ENCODE data around the gene DEF6.
A peak's percentile ranks its signal among the peaks of the same experiment; 100 is the strongest.
"Not testable (repeated sequence)": the region's sequence is repeated elsewhere in the genome, so short reads cannot be mapped to it uniquely, and the experiment has no call there.

The DEF6 gene

GRCh38 chr6:35310265-35310831 is 12.7 kb downstream of the DEF6 start:
- DNase-seq (ENCODE audit: low spot score) = no peak

DNA sequence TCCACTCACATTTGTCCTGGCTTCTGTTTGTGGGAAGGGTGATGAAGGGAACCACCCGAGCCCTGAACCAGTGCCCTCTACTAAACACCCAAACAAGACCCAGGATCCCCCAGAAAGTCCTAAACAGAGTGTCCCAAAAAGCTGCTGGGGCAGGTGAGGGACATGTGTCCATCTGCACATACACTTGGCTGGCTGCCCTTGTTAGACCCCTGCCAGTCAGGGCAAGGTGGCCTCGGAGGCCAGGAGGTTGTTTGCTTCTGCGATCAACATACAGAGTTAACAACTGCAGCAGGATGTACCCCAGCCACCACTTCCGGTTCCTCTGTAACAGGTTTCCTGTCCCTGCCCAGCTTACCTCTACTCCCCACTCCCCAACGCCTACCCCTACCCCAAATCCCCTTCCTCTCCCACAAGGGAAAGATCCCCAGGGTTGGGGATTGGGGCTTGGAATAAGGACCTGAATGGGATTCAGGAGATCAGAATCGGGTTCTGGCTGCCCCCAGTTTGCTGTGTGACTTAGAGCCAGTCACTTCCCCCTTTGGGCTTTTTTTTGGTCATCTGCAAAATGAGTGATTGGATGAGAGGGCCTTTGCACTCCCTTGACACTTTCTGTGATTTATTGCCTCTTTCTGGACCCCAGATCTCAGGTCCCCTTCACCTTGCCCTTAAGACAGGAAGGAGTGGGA is 13.9 kb downstream of the DEF6 start:
- no peak for DNase-seq (ENCODE audit: low spot score)

DNA sequence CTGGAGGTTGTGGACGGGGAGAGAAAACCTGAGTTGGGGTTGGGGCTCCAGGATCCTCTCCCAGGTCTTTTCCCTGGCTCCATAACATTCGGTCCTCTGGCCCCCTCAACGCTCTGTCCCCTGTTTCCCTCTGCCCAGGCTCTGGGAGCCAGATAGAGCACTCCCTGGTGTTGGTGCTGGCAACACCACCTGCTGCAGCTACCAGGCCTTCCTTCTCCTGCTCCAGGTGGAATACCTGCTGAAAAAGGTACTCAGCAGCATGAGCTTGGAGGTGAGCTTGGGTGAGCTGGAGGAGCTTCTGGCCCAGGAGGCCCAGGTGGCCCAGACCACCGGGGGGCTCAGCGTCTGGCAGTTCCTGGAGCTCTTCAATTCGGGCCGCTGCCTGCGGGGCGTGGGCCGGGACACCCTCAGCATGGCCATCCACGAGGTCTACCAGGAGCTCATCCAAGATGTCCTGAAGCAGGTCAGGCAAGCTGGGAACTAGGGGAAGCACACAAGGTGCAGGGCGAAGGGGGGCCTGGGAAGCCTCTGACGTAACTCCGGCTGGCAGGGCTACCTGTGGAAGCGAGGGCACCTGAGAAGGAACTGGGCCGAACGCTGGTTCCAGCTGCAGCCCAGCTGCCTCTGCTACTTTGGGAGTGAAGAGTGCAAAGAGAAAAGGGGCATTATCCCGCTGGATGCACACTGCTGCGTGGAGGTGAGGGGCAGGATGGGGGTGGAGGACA is 14.6 kb downstream of the DEF6 start:
- no peak for DNase-seq (ENCODE audit: low spot score)

GRCh38 chr6:35312807-35313206 is 15.2 kb downstream of the DEF6 start:
- DNase-seq (ENCODE audit: low spot score) = no peak

DNA sequence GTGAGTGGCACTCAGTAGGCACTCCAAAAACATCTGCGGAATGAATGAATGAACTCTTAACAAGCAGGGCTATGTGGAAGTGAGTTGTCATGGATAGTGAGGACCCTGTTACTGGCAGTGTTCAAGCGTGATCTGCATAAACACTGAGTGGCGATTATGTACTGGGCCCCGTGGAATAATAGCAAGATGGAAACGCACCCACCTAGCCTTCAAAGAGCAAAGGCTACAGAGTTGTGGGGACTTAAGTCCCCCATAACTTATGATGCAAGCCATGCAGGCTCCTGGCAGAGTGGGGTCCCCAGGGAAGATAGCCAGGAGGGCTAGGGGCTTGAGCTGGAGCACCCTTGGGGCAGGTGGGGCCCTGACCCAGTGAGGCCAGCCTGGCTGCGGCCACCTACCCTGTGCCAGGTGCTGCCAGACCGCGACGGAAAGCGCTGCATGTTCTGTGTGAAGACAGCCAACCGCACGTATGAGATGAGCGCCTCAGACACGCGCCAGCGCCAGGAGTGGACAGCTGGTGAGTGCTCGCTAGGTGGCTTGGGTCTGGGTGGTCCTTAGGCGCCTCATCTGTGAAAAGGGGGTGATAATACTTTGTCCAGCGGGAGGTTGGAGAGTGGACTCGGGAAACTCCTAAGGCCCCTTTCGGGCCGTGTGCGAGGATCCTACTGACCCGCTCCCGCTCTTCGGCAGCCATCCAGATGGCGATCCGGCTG is 20.0 kb downstream of the DEF6 start:
- DNase-seq (ENCODE audit: low spot score) = no peak

GRCh38 chr6:35318196-35319171 is 20.9 kb downstream of the DEF6 start:
- peak; percentile 66 for DNase-seq (ENCODE audit: low spot score)

GRCh38 chr6:35319346-35320030 is 21.9 kb downstream of the DEF6 start:
- no peak for DNase-seq (ENCODE audit: low spot score)

GRCh38 chr6:35320031-35320410 is 22.4 kb downstream of the DEF6 start:
- DNase-seq (ENCODE audit: low spot score) = no peak

DNA sequence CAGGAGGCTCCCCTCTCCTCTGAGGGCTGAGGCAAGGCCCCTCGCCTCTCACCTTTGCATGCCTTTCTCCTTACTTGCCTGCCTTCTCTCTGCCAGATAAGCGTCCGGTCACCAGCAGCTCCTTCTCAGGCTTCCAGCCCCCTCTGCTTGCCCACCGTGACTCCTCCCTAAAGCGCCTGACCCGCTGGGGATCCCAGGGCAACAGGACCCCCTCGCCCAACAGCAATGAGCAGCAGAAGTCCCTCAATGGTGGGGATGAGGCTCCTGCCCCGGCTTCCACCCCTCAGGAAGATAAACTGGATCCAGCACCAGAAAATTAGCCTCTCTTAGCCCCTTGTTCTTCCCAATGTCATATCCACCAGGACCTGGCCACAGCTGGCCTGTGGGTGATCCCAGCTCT is 23.5 kb downstream of the DEF6 start:
- DNase-seq (ENCODE audit: low spot score) = no peak

DNA sequence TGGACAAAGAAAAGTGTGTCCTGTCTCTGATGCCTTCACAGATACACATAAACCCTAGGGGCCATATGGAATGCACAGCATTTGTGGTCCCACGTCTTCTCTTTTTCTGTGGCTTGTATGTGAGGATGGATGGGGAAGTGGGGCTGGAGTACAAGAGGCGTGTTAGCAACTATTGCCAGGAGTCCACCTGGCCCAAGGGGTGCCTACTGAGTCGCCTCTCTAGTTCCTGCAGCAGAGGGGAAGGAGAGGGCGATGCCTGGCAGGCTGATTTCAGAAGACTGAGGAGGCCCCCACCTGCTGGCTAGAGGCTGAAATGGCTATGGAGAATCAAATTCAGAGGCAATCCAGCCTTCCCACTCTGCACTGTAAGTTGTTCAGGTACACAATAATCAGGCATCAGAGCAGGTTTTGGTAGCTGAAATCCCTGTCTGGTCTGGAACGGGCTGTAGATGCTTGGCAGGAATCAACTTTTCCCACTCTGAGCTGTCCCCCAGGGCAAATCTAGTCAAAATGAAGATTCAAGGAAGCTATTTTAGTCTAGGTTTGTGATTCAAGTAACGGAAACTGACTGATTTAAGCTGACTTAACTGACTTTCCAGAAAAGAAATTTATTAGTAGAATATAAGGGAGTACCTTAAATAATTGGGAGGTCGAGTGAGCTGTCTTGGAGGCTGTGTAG is 29.9 kb downstream of the DEF6 start:
- DNase-seq (ENCODE audit: low spot score) = peak; percentile 20

GRCh38 chr6:35328108-35328723 is 30.6 kb downstream of the DEF6 start:
- DNase-seq (ENCODE audit: low spot score) = no peak

DNA sequence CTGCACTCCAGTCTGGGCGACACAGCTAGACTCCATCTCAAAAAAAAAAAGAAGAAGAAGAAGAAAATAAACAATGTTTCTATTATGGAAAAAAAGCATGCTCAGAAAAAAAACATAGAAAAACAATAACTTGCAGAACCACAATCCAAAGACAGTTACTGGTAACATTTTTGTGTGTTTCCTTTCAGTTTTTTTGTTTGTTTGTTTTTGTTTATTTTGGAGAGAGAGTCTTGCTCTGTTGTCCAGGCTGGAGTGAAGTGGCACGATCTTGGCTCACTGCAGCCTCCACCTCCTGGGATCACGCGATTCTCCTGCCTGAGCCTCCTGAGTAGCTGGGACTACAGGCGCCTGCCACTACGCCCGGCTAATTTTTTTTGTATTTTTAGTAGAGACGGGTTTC is 31.3 kb downstream of the DEF6 start:
- DNase-seq (ENCODE audit: low spot score) = not testable (repeated sequence)

DNA sequence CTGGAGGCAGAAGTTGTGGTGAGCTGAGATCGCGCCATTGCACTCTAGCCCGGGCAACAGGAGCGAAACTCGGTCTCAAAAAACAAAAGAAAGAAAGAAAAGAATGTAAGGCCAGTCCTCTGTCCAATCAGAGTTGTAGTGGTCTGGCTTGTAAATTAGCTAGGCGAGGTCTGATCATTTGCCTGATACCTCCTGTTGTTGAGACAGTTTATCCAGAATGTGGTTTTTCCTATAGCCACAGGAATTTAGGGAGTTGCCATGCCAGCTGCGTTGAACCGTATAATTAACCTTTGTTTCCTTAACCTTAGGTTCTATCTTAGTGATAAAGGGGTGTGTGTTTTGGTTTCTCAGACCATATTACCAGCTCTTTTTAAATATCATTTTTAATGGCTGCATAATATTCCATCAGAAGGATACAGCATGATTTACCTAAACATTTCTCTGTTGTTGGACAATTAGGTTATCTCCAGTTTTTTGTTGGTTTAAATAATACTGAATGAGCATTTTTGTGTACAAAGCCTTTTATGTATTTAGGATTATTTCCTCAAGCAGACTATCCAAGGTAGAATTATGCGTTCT is 33.0 kb downstream of the DEF6 start:
- no peak for DNase-seq (ENCODE audit: low spot score)

DNA sequence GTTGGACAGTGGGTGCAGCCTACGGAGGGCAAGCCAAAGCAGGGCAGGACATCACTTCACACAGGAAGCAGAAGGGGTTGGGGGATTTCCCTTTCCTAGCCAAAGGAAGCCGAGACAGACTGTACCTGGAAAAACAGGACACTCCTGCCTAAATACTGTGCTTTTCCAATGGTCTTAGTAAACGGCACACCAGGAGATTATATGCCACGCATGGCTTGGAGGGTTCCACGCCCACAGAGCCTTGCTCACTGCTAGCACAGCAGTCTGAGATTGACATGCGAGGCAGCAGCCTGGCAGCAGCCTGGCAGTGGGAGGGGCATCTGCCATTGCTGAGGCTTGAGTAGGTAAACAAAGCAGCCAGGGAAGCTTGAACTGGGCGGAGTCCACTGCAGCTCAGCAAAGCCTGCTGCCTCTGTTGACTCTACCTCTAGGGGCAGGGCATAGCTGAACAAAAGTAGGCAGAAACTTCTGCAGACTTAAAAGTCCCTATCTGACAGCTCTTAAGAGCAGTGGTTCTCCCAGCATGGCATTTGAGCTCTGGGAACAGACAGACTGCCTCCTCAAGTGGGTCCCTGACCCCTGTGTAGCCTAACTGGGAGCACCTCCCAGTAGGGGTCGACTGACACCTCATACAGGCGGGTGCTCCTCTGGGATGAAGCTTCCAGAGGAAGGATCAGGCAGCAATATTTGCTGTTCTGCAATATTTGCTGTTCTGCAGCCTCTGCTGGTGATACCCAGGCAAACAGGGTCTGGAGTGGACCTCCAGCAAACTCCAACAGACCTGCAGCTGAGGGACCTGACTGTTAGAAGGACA is 34.7 kb downstream of the DEF6 start:
- not testable (repeated sequence) for DNase-seq (ENCODE audit: low spot score)

DNA sequence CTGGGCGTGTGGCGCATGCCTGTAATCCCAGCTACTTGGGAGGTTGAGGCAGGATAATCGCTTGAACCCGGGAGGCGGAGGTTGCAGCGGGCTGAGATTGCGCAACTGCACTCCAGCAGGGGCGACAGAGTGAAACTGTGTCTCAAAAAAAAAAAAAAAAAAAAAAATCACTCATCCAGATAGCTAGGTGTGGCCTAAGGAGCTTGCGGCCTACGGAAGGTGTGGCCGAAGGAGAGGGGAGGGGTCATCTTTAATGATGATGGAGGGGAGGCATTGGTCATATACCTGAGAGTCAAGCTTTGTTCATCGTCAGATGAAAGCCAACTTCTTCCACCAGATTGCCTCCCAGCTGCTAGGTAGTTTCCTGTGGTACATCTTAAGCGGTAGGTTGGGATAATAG is 43.9 kb downstream of the DEF6 start:
- DNase-seq (ENCODE audit: low spot score) = no peak

DNA sequence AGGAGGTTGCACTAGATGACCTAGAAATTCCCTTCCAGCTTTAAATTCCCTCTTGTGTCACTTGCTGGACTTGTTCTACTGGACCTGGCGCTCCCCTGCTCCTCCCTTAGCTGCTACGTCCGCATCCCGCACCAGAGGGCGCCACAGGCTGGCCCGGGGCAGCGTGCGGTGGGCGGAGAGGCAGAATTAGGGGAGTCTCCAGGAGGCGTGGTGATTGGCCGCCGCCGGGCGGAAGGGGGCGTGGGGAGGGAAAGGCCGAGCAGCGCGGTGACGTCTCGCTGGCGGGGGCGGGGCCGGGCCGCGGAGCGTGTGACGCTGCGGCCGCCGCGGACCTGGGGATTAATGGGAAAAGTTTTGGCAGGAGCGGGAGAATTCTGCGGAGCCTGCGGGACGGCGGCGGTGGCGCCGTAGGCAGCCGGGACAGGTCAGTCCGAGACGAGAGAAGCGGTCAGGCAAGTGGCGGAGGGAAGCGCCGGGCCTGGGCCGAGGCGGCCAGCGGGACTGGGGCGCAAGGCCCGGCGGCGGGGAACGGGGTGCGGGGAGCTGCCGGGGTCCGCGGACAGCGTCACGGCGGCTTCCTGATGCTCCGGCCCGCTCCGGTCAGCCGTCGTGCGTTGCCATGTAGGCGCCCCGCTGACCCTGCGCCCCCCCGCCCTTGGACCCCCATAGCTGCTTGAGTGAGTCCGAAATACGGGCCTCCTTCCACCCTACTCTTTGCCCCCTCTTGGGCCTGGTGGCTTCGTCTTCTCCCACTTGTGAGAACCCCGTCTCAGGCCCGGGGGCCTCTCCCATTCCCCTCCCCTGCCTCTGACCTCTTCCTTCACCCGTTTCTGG is 44.9 kb downstream of the DEF6 start, which contains the start of gene PPARD:
TSS of gene PPARD (plus strand) at position 301 of the 834 bp plus-strand sequence. CDS start 68,530 bp downstream, outside the sequence.
- DNase-seq (ENCODE audit: low spot score) = peak; percentile 97

DNA sequence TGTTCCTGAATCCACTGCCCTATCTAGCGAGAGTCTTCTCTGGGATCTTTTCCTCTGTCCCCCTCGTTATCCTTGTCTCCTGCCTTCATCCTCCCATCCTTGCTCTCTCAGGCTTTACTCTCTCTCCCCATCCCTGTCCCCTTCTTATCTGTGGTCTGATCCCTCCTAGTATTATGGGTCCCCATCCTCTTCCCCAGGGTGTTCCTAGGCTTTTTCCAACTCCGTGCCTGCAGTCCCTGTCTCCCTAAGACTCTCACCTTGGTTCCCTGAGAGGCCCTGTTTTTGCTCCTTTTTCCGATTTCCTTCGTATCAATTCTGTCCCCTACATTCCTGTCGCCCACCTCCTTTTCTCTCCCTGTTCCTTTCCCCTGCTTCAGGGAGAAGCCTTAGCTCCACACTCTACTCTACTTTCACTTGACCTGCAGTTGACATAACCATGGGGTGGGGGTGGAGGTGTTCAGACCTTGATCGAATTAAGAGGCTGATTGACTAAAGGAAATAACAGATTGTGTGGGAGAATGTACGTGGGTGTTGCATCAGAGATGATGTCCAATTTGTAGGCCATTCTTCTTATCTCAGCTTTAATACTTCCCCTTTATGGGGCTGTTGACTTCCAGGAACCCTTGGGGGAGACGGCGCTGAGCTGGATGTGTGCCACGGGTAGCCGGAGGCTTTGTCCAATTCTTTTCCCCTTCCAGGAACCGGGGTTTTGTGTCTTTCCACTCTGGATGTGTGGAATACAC is 45.6 kb downstream of the DEF6 start:
- no peak for DNase-seq (ENCODE audit: low spot score)
